ENCODE data around the gene KRTAP4-9.

Gene KRTAP4-9

DNA sequence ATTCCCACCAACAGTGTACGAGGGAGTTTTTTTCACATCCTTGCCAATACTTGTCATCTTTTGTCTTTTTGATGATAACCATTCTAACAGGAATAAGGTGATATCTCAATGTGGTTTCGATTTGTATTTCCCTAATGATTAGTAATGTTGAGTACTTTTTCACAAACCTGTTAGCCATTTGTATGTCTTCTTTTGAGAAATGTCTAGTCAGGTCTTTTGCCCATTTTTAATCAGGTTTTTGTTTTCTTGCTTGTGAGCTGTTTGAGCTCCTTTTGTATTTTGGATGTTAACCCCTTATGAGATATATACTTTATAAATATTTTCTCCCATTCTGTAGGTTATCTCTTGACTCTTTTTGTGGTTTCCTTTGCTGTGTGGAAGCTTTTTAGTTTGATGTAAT, 46.3 kb downstream of the KRTAP4-9 start:
- no peak overlapping the region for H3K4me3 ChIP-seq (ENCODE audit: low read depth, low read length)
- TF ChIP-seq, protein P1, sequence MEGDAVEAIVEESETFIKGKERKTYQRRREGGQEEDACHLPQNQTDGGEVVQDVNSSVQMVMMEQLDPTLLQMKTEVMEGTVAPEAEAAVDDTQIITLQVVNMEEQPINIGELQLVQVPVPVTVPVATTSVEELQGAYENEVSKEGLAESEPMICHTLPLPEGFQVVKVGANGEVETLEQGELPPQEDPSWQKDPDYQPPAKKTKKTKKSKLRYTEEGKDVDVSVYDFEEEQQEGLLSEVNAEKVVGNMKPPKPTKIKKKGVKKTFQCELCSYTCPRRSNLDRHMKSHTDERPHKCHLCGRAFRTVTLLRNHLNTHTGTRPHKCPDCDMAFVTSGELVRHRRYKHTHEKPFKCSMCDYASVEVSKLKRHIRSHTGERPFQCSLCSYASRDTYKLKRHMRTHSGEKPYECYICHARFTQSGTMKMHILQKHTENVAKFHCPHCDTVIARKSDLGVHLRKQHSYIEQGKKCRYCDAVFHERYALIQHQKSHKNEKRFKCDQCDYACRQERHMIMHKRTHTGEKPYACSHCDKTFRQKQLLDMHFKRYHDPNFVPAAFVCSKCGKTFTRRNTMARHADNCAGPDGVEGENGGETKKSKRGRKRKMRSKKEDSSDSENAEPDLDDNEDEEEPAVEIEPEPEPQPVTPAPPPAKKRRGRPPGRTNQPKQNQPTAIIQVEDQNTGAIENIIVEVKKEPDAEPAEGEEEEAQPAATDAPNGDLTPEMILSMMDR (IDR thresholded peaks at IDR 0.05; ENCODE audit: low read depth, low read length): no peak

DNA sequence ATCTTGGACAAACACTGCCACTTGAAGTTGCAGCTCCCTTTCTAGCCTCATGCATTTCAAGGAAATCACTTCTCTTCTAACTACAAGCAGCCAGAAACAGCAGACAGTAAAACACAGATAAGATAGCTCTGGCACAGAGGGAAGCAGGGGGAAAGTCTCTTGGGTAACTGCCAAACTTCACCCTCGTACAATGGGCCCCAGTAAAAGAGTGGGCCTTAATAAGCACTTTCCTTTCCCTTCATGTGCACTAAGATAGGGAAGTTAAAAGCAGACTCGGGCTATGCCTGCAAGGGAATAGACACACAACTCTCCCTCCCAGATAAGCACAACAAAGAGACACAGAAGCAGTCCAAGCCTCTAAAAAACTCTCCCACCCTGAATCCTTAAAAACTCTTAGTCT, 48.7 kb downstream of the KRTAP4-9 start:
- TF ChIP-seq, protein P1 (IDR thresholded peaks at IDR 0.05; ENCODE audit: low read depth, low read length): no peak
- H3K4me3 ChIP-seq (ENCODE audit: low read depth, low read length): no peak overlapping the region
